T-helper 22 cell (primary cell): Measurements from ENCODE around the gene USP12.
"Not testable (repeated sequence)": the region's sequence is repeated elsewhere in the genome, so short reads cannot be mapped to it uniquely, and the experiment has no call there.

Experiments used
- DNase-seq: peaks from one replicate; pipeline ENCODE4 v3.0.0-alpha.2; 2020; ENCODE audit warnings: low read depth

USP12 gene

GRCh38 chr13:27149702-27150101 lies 21.9 kb downstream of the USP12 start:
- no peak for DNase-seq

- no peak for DNase-seq
These were observed 22.7 kb downstream of the USP12 start for GRCh38 chr13:27148900-27149299.

DNA sequence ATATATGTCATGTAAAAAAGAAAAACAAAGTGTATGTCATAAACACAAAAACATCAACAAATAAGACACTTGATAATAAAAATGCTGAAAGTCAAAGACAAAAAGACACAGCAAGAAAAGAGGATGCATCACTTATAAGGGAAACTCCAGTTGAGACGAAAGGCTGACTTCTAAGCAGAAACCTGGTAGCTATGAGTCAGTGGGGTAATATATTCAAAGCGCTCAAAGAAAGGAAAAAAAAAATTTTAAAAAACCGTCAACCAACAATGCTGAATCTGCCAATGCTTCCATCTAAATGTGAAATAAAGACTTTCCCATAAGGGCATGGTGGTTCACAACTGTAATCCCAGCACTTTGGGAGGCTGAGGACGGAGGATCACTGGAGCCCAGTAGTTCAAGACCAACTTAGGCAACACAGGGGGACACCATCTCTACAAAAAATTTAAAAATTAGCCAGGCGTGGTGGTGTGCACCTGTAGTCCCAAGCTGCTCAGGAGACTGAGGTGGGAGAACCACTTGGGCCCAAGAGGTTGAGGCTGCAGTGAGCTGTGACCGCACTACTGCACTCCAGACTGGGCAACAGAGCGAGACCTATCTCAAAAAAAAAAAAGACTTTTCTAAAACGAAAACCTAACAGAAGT lies 24.0 kb downstream of the USP12 start:
- no peak for DNase-seq

GRCh38 chr13:27141746-27142145 lies 29.9 kb downstream of the USP12 start:
- no peak for DNase-seq

DNA sequence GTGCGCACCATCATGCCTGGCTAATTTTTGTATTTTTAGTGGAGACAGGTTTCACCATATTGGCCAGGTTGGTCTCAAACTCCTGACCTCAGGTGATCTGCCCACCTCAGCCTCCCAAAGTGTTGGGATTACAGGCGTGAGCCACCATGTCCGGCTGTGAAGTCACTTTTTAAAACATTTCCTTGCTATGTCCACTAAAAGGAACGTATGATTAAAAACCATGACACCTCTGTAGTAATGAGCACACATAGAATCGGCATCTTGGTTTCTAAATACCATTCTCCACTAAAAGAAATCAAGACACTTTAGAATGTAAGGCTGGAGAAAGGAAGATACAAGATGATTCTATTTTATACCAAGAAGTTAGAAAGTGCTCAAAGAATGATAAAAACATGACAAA lies 30.5 kb downstream of the USP12 start:
- DNase-seq = not testable (repeated sequence)

DNA sequence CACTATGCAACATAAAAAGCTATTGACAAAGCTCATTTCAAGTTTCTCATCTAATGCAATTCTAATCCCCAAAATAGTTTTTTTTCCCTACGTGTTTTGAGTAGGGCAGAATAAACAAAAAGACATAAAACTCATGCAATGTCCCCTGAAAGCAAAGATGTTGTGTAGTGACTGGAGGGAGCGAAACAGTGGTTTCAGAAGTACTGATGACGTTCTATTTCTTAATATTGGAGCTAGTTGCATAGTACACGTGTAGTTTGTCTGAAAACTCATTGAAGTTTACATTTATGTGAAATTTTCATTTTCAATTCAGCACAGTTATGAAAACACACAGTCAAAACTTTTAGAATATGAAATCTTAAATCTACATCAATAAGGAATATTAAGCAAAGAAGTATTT lies 31.6 kb downstream of the USP12 start:
- no peak for DNase-seq

DNA sequence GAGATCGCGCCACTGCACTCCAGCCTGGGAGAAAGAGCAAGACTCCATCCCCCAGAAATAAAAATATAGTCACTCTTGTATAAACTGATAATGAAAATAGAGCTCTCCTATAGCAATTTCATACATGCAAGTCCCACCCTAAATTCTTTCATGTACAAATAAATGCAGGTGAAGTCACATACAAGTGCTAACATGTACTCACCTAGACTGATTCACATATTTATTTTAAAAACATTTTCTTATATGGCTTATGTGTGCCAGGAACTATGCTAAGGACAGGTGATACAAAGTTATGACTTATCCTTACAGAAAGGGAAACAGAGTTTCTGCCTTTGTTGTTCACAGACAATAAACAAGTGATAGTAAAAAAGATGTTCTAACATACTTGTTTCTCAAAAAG lies 32.0 kb downstream of the USP12 start:
- no peak for DNase-seq

DNA sequence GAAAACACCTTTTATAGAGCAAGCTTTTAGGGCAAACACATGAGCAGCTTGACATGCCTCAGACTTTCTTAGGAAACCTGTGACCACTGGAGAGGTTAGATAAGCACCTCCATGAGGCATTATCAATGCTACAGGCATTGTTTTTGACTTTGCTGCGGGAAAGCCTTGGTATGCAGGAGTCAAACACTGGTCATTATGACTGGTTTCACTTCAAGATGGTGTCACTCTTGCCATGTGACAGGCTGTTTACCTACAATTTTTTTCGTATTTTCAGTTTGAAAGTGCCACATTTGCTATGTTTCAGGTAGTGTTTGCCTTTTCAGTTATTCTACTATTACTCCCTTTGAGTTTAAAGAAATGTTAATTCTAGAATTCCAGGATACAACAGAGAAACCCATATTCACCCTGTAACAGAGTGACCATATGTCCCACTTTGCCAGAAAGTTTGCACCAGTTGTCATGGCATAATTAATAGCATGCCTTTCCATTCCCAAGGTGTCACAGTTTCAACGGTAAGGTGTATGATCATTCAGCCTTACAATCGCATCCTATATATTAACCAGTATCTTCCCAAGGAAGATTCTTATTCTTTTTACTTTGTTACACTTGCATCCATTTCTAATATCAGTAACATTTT lies 33.0 kb downstream of the USP12 start:
- no peak for DNase-seq

GRCh38 chr13:27137759-27138158 lies 33.9 kb downstream of the USP12 start:
- DNase-seq = no peak

DNA sequence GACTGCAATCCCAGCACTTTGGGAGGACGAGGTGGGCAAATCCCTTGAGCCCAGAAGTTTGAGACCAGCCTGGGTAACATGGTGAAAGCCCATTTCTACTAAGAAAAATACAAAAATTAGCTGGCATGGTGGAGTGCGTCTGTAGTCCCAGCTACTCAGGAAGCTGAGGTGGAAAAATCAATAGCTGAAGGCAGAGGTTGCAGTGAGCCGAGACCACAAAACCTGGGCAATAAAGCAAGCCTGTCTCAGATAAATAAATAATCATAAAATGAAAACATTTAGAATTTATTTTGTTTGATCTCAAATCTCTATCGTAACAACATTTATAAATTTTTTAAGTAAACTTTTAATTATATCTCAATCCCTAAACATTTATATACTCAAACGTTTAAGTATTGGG lies 36.6 kb downstream of the USP12 start:
- DNase-seq = no peak

DNA sequence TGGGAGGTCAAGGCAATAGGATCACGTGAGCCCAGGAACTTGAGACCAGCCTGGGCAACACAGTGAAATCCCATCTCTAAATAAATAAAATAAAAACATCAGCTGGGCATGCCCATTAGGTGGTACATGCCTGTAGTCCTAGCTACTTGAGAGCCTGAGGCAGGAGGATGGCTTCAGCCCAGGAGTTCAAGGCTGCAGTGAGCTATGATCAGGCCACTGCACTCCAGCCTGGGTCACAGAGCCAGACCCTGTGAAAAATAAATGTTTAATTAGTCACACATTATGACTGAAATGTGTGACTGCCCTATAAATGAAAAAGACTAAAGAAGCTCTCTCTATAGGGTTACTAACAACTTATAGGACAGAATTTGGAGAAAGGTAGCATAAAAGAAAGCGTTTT lies 37.7 kb downstream of the USP12 start:
- no peak for DNase-seq

DNA sequence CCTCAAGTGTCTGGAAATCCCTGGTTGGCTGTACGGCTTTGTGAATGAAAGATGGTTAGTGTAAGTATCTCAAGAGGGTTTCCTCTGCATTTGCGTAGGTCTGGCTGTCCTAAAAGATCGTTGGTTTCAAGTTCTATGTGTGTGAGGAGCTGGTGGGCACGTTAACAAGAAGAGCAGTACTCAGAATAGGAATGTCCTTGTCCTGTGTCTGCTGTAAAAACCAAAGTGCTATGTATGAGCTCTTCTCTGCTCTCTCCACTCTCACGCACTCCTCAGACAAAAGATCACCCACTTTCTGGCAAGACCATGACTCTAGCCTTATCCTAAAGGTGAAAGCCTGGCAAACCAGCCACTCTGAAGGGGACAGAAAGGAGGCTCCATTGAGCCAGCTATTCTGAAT lies 39.1 kb downstream of the USP12 start:
- DNase-seq = no peak

DNA sequence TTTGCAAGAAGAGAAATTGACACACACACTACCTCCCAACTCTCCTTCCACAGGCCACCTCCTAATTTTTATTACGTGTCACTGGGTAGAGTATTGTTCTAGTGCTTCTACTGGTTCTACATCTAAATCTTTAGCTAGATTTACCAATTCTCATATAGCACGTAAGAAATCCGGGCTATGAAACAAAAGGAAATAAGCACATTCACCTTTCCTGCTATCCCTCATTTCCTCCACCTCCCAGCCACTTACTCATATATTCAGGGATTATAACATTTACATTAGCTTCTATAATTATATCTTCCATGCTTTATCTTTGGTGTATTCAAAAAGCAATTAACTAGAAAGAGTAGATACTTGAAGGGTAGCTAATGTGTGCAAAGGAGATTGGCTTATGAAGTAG lies 39.7 kb downstream of the USP12 start:
- DNase-seq = no peak

DNA sequence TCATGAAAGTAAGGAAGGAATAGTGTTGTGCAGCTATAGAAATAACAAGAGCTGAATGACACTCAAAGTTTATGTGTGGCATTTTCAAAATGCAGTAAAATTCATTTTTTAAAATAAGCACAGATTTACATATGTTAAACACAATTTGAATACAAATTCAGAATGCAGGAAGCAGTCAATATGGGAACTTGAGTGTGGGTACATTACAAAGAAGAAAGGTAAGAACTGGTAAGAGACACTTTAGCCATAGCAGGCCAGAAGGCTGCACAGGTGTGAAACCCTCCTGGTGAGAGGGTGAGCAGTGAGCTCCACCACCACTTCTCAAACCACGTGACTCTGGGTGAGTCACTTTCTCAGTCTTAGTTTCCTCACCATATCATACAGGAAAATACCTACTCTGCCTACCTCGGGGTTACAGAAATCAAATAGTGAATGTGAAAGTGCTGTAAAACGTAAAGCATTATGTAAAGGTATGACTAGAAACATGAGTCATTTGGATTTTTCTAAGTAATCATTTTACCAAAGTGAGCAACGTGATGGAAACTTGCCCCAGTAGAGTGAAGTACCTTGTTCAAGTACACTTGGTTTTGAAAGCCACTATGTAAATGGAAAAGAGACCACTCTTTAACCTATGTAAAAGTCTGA lies 40.5 kb downstream of the USP12 start:
- peak; percentile 58 for DNase-seq

GRCh38 chr13:27130223-27130978 lies 41.2 kb downstream of the USP12 start:
- no peak for DNase-seq

- no peak for DNase-seq
These were observed 42.6 kb downstream of the USP12 start for GRCh38 chr13:27128825-27129627.

- no peak for DNase-seq
These were observed 44.8 kb downstream of the USP12 start for GRCh38 chr13:27126859-27127258.

DNA sequence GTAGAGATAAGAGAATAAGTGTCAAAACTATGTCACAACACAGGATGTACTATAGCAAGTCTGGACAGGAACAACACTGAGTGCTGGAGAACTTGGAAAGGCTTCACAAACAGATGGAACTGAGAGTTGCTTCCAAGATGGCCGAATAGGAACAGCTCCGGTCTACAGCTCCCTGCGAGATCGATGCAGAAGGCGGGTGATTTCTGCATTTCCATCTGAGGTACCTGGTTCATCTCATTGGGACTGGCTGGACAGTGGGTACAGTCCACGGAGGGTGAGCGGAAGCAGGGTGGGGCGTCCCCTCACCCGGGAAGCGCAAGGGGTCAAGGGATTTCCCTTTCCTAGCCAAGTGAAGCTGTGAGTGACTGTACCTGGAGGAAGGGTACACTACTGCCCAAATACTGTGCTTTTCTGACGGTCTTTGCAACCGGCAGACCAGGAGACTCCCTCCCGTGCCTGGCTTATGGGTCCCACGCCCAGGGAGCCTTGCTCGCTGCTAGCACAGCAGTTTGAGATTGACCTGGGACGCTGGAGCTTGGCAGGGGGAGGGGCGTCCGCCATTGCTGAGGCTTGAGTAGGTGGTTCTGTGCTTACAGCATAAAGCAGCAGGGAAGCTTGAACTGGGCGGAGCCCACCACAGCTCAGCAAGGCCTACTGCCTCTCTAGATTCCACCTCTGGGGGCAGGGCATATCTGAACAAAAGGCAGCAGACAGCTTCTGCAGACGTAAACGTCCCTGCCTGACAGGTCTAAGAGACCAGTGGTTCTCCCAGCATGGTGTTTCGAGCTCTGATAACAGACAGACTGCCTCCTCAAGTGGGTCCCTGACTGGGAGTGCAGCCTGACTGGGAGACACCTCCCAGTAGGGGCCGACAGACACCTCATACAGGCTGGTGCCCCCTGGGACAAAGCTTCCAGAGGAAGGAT lies 46.0 kb downstream of the USP12 start:
- no peak for DNase-seq

DNA sequence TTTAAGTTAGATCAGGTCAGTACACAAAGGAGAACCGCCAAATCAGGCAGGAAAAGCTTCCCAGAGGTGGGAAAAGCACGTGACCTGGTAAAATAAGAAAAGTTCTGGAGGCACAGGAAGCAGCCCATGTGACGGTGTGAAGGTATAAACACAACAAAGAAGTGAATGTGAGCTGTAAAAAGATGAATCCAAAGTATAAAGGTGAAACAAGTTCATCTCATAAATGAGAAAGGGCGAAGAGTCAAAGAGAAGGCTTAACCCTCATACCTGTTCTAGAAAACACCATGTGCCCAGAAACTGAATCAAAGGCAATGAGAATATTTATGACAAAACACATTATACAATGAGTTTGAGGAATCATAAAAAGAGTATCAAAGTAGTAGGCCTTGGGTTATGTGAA lies 47.0 kb downstream of the USP12 start:
- no peak for DNase-seq

- not testable (repeated sequence) for DNase-seq
These were observed 48.2 kb downstream of the USP12 start for GRCh38 chr13:27123445-27123844.

DNA sequence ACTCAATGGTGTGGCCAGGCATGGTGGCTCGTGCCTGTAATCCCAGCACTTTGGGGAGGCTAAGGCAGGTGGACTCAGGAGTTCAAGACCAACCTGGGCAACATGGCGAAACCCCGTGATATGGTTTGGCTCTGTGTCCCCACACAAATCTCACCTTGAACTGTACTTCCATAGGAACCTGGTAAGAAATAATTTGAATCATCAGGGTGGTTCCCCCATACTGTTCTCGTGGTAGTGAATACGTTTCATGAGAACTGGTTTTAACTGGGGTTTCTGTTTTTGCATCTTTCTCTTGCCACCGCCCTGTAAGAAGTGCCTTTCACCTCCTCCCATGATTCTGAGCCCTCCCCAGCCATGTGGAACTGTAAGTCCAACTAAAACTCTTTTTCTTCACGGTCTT lies 49.6 kb downstream of the USP12 start:
- DNase-seq = no peak
